Hepatocyte (in vitro differentiated cells): ENCODE measurements around the gene CHMP1B. TPM values are rescaled to one million over a fixed set of nuclear protein-coding genes. Genes with fewer than 3 reads are reported as not detected.

Experiments
- DNase-seq: peaks from one replicate; pipeline ENCODE4 v3.0.0-alpha.2; 2016; ENCODE audit warnings: low spot score
- H2AFZ ChIP-seq: fragments of 200-600 bp; sonication (generic); 2 replicates; pipeline ENCODE4 v1.6.0; 2016; ENCODE audit warnings: antibody characterized with exemption, mild to moderate bottlenecking
- H3K27ac ChIP-seq: fragments of 200-600 bp; sonication (generic); 2 replicates; pipeline ENCODE4 v1.5.1; 2016; ENCODE audit warnings: mild to moderate bottlenecking
- H3K27me3 ChIP-seq: fragments of 200-600 bp; sonication (generic); 2 replicates; pipeline ENCODE4 v1.6.1; 2016
- H3K36me3 ChIP-seq: fragments of 200-600 bp; sonication (generic); replicated peaks from 2 replicates; pipeline ENCODE4 v1.5.1; 2016; ENCODE audit warnings: low read depth; ENCODE audit not compliant: insufficient read depth
- H3K4me1 ChIP-seq: fragments of 200-600 bp; sonication (generic); 2 replicates; pipeline ENCODE4 v1.5.1; 2016; ENCODE audit warnings: mild to moderate bottlenecking, moderate library complexity; ENCODE audit not compliant: insufficient read depth
- H3K4me2 ChIP-seq: fragments of 200-600 bp; sonication (generic); 2 replicates; pipeline ENCODE4 v1.6.0; 2016
- H3K4me3 ChIP-seq: fragments of 200-600 bp; sonication (generic); 2 replicates; pipeline ENCODE4 v1.5.1; 2016; ENCODE audit warnings: mild to moderate bottlenecking
- H3K79me2 ChIP-seq: fragments of 200-600 bp; sonication (generic); 2 replicates; pipeline ENCODE4 v1.6.0; 2017; ENCODE audit warnings: mild to moderate bottlenecking
- H3K9me2 ChIP-seq: fragments of 200-600 bp; sonication (generic); replicated peaks from 2 replicates; pipeline ENCODE4 v1.6.0; 2017; ENCODE audit warnings: mild to moderate bottlenecking; ENCODE audit not compliant: insufficient read depth
- H3K9me3 ChIP-seq: fragments of 200-600 bp; sonication (generic); 2 replicates; pipeline ENCODE4 v1.5.1; 2016; ENCODE audit warnings: low read depth, mild to moderate bottlenecking
- H4K20me1 ChIP-seq: fragments of 200-600 bp; sonication (generic); 2 replicates; pipeline ENCODE4 v1.6.0; 2016; ENCODE audit warnings: mild to moderate bottlenecking; ENCODE audit not compliant: insufficient read depth, poor library complexity, severe bottlenecking
- CTCF ChIP-seq: fragments of 200-600 bp; sonication (generic); IDR thresholded peaks from 2 replicates; pipeline ENCODE4 v1.5.1; 2016; ENCODE audit warnings: antibody characterized with exemption, mild to moderate bottlenecking; ENCODE audit not compliant: poor library complexity
- EZH2 ChIP-seq: fragments of 200-600 bp; sonication (generic); IDR thresholded peaks from 2 replicates; pipeline ENCODE4 v1.6.1; 2016; ENCODE audit warnings: antibody characterized with exemption, mild to moderate bottlenecking, borderline replicate concordance
- EZH2phosphoT487 ChIP-seq: fragments of 200-600 bp; sonication (generic); IDR thresholded peaks from one replicate; pipeline ENCODE4 v1.6.1; 2018; ENCODE audit warnings: antibody characterized with exemption, mild to moderate bottlenecking, low read depth, moderate library complexity; ENCODE audit not compliant: unreplicated experiment, severe bottlenecking
- WGBS: methylation state at CpG from one replicate; pipeline ENCODE4 v1.1.6; 2016; ENCODE audit warnings: low lambda C conversion rate; ENCODE audit errors: missing lambda C conversion rate; 5-methylcytosine and 5-hydroxymethylcytosine counted together
- polyA plus RNA-seq: library from polyadenylated mRNA; unstranded; fragments of >200 nt; fragmentation: Nextera tagmentation; extraction: Ambion mirVana; gene quantifications from 2 replicates; pipeline ENCODE4 v1.2.1, GENCODE V29; 2016
- total RNA-seq: library from RNA; depleted of rRNA; stranded (reverse); fragments of >200 nt; gene quantifications from 2 replicates; pipeline ENCODE4 v1.2.3, GENCODE V29; 2014

The CHMP1B gene
- total and polyA plus RNA-seq, 2 experiments from 2014 or later, result 70.1 to 85.3 TPM

- Histone ChIP-seq H3K79me2 (no peaks in the 10 kb centered on the region), H3K27me3 (no peaks in the 10 kb centered on the region), H3K27ac (no peak overlapping the region), H3K4me1 (peaks cover 9% of the 10 kb centered on the region), H3K9me3 (no peaks in the 10 kb centered on the region), H3K9me2 (no peaks in the 10 kb centered on the region), H3K4me2 (no peak overlapping the region), H3K4me3 (no peak overlapping the region), H2AFZ (no peak overlapping the region), H4K20me1 (no peaks in the 10 kb centered on the region), H3K36me3 (no peaks in the 10 kb centered on the region)
- DNase-seq, result no peak
- no peak for TF ChIP-seq EZH2phosphoT487
- TF ChIP-seq EZH2, result no peak
- no peak for TF ChIP-seq CTCF
- 96% methylated on average over 6 of the region's 6 CpGs for WGBS
Observed at GRCh38 chr18:11809895-11810294, 41.3 kb upstream of the CHMP1B start.

- Histone ChIP-seq H3K27me3 (no peaks in the 10 kb centered on the region), H2AFZ (no peak overlapping the region), H3K4me2 (no peak overlapping the region), H3K4me1 (peaks cover 9% of the 10 kb centered on the region), H3K4me3 (no peak overlapping the region), H3K9me3 (no peaks in the 10 kb centered on the region), H3K36me3 (no peaks in the 10 kb centered on the region), H3K79me2 (no peaks in the 10 kb centered on the region), H4K20me1 (no peaks in the 10 kb centered on the region), H3K27ac (no peak overlapping the region), H3K9me2 (no peaks in the 10 kb centered on the region)
- DNase-seq, result no peak
- 96% methylated on average over 3 of the region's 3 CpGs for WGBS
- TF ChIP-seq EZH2, result no peak
- no peak for TF ChIP-seq EZH2phosphoT487
- TF ChIP-seq CTCF, result no peak
Observed at GRCh38 chr18:11810379-11810778, 40.8 kb upstream of the CHMP1B start.

GRCh38 chr18:11811009-11811408 lies 40.2 kb upstream of the CHMP1B start:
- 91% methylated on average over 11 of the region's 11 CpGs for WGBS
- TF ChIP-seq CTCF (no peak), EZH2 (no peak), EZH2phosphoT487 (no peak)
- H3K9me3 ChIP-seq, result no peaks in the 10 kb centered on the region
- no peaks in the 10 kb centered on the region for H3K79me2 ChIP-seq
- no peak overlapping the region for H2AFZ ChIP-seq
- H3K4me2 ChIP-seq, result no peak overlapping the region
- H3K9me2 ChIP-seq, result no peaks in the 10 kb centered on the region
- no peak overlapping the region for H3K4me3 ChIP-seq
- no peak overlapping the region for H3K27ac ChIP-seq
- no peak for DNase-seq
- H3K27me3 ChIP-seq, result no peaks in the 10 kb centered on the region
- no peaks in the 10 kb centered on the region for H3K36me3 ChIP-seq
- H3K4me1 ChIP-seq, result peaks cover 9% of the 10 kb centered on the region
- H4K20me1 ChIP-seq, result no peaks in the 10 kb centered on the region

GRCh38 chr18:11817229-11817628 lies 34.0 kb upstream of the CHMP1B start:
- no peak for DNase-seq
- Histone ChIP-seq H3K4me3 (no peak overlapping the region), H3K79me2 (no peaks in the 10 kb centered on the region), H3K9me2 (no peaks in the 10 kb centered on the region), H3K27me3 (no peaks in the 10 kb centered on the region), H3K36me3 (no peaks in the 10 kb centered on the region), H3K9me3 (no peaks in the 10 kb centered on the region), H3K27ac (no peak overlapping the region), H3K4me1 (no peaks in the 10 kb centered on the region), H3K4me2 (no peak overlapping the region), H2AFZ (no peak overlapping the region), H4K20me1 (no peaks in the 10 kb centered on the region)
- no peak for TF ChIP-seq CTCF
- TF ChIP-seq EZH2, result no peak
- no peak for TF ChIP-seq EZH2phosphoT487
- 48% methylated on average over 6 of the region's 6 CpGs for WGBS
